HFFc6 (cell line): Measurements from ENCODE around the gene LCE1D. TPM values are rescaled to one million over a fixed set of nuclear protein-coding genes. Genes with fewer than 3 reads are reported as not detected.

ENCODE experiments used
- DNase-seq: peaks from one replicate; pipeline ENCODE4 v3.0.0-alpha.2; 2018
- H3K27ac Mint-ChIP-seq: 2 replicates; pipeline ENCODE4 v1.8.0; 2020; ENCODE audit warnings: mild to moderate bottlenecking, mixed read lengths
- H3K27me3 Mint-ChIP-seq: 2 replicates; pipeline ENCODE4 v1.8.0; 2021; ENCODE audit warnings: mild to moderate bottlenecking, moderate library complexity, mixed read lengths; ENCODE audit not compliant: insufficient read depth
- H3K36me3 Mint-ChIP-seq: 2 replicates; pipeline ENCODE4 v1.8.0; 2021; ENCODE audit warnings: low read depth, mixed read lengths
- H3K4me1 Mint-ChIP-seq: 2 replicates; pipeline ENCODE4 v1.8.0; 2020; ENCODE audit warnings: low read depth, mixed read lengths
- H3K4me3 Mint-ChIP-seq: 2 replicates; pipeline ENCODE4 v1.8.0; 2020; ENCODE audit warnings: mild to moderate bottlenecking, moderate library complexity, mixed read lengths
- H3K9me3 Mint-ChIP-seq: 2 replicates; pipeline ENCODE4 v1.8.0; 2020; ENCODE audit warnings: mild to moderate bottlenecking, mixed read lengths
- total RNA-seq, 6 experiments: library from RNA; stranded (reverse); fragmentation: NEBNext Ultra II Directional; extraction: Animal tissue kit (Norgen Biotek cat#: 25700); gene quantifications; 2 replicates in 1 of 6; 3 replicates in 5 of 6; pipeline ENCODE4 v1.2.3, GENCODE V29; 2021
- TF ChIP-seq, protein P1 (sequence below): fragments of 200-600 bp; sonication (generic); IDR thresholded peaks from 2 replicates; pipeline ENCODE4 v1.5.0; 2021; ENCODE audit warnings: antibody characterized with exemption, mild to moderate bottlenecking

Gene LCE1D
- total RNA-seq, 6 experiments from 2014 or later = not detected

DNA sequence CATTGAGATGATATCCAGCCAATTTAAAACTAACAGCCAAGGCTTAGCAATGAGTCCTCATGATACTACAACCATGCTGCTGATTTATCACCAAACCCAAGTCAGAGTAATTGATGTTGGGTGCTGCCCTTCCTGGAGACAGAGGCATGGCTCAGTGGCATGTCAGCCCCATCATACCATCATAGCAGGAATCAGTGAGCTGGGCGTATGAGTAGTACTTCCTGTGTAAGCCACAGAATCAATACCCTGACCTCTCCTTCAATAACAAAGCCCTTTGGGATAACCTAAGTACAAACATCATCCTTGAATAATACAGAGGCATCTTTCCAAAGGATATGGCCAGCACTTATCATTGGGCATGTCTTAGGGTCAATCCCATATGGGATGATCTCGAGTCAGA, 13.4 kb upstream of the LCE1D start:
- TF ChIP-seq, protein P1, sequence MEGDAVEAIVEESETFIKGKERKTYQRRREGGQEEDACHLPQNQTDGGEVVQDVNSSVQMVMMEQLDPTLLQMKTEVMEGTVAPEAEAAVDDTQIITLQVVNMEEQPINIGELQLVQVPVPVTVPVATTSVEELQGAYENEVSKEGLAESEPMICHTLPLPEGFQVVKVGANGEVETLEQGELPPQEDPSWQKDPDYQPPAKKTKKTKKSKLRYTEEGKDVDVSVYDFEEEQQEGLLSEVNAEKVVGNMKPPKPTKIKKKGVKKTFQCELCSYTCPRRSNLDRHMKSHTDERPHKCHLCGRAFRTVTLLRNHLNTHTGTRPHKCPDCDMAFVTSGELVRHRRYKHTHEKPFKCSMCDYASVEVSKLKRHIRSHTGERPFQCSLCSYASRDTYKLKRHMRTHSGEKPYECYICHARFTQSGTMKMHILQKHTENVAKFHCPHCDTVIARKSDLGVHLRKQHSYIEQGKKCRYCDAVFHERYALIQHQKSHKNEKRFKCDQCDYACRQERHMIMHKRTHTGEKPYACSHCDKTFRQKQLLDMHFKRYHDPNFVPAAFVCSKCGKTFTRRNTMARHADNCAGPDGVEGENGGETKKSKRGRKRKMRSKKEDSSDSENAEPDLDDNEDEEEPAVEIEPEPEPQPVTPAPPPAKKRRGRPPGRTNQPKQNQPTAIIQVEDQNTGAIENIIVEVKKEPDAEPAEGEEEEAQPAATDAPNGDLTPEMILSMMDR = no peak
- Mint-ChIP-seq H3K27ac (no peak overlapping the region), H3K4me1 (no peaks in the 10 kb centered on the region), H3K4me3 (no peak overlapping the region), H3K27me3 (peaks cover 7% of the 10 kb centered on the region; the same call in 1 of the 2 replicates), H3K36me3 (no peaks in the 10 kb centered on the region), H3K9me3 (peaks cover 2% of the 10 kb centered on the region)
- no peak for DNase-seq

DNA sequence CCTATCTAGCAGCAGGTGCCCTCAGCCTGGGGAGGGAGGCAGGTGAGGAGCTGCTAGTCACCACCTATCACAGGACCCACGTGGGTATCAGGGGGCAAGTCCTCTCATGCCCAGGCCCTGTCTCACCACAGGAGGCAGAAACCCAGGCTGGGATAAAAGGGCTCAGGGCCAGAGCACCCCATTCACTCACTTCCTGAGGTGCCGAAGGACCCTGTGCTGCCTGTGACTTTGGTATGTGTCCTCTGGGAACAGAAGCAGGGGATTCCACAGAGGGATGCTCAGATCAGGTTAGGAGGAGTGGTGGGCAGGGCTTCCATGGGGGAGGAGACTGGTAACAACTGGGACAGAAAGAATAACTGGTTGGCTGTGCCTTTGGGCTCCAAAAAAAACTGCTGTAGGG, 10.4 kb upstream of the LCE1D start, which contains the start of gene LCE1E:
LCE1E (plus strand) TSS at position 181 of the 400 bp plus-strand sequence. CDS start 1,043 bp downstream, outside the sequence.
- H3K27me3 Mint-ChIP-seq = peaks cover 7% of the 10 kb centered on the region; the same call in 1 of the 2 replicates
- H3K36me3 Mint-ChIP-seq = no peaks in the 10 kb centered on the region
- peaks cover 4% of the 10 kb centered on the region for H3K9me3 Mint-ChIP-seq
- DNase-seq = no peak
- H3K4me3 Mint-ChIP-seq = no peak within 1 kb of the TSS
- TF ChIP-seq, protein P1 = no peak
- no peaks in the 10 kb centered on the region for H3K4me1 Mint-ChIP-seq
- no peak within 1 kb of the TSS for H3K27ac Mint-ChIP-seq

DNA sequence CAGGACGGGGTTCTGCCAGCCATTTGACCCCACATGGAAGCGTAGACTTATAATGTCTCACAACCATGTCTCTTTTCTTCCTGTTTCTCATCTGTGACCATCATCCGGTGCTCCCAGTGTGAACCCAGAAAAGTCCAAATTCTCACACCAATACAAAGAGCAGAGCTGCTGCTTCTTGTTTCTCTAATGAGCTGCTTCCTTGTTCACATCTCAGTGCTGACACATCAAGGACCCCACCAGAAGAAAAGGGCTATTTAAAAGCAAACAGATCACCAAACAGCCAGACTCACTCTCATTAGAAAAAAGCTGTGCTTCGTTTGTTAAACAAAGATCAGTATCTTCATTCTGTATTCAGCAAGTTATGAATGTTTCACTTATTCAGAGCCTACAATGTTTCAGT, 835 bp upstream of the LCE1D start:
- DNase-seq = no peak
- TF ChIP-seq, protein P1 = no peak
- Mint-ChIP-seq H3K36me3 (peaks cover 3% of the 10 kb centered on the region; the same call in 1 of the 2 replicates), H3K27me3 (peaks cover 2% of the 10 kb centered on the region; the same call in 1 of the 2 replicates), H3K4me3 (no peak overlapping the region), H3K27ac (no peak overlapping the region), H3K9me3 (peaks cover 4% of the 10 kb centered on the region; the same call in 1 of the 2 replicates), H3K4me1 (no peaks in the 10 kb centered on the region)

DNA sequence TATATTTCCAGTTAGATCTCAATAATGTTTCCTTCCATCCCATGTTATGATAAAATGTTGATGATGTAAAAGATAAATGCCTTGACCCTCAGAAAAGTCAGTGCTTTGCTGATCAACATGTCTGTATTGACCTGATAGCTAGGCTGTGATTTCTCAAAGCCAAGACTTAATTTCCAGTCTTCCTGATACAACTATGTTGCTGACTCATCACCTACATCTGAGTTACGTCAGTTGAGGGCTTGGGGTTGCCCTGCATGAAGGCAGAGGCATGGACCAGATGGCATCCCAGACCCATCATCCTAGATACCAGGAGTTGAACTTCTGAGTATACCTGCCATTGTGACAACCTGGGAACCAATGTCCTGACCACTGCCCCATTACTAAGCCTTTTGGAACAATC, 4.8 kb downstream of the LCE1D start:
- Mint-ChIP-seq H3K4me1 (no peaks in the 10 kb centered on the region), H3K4me3 (no peak overlapping the region), H3K9me3 (peaks cover 16% of the 10 kb centered on the region), H3K27ac (no peak overlapping the region), H3K27me3 (peaks cover 4% of the 10 kb centered on the region; the same call in 1 of the 2 replicates), H3K36me3 (peaks cover 3% of the 10 kb centered on the region; the same call in 1 of the 2 replicates)
- TF ChIP-seq, protein P1 = no peak
- no peak for DNase-seq

DNA sequence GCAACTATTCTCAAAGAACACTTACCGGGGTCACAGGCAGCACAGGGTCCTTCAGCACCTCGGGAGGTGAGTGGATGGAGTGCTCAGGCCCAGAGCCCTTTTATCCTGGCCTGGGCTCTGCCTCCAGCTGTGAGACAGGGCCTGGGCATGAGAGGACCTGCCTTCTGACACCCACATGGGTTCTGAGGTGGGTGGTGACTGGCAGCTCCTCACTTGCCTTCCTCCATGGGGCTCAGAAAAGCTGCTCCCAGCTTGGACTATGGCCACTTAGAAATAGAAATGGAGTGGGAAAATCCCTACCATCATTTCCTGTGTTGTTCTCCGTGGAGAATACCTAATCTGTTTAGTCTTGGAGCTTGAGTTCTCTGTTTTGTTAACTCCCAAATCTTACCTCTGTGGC, 10.1 kb downstream of the LCE1D start, which contains the start of gene LCE1C:
LCE1C (minus strand) TSS at position 76 of the 400 bp plus-strand sequence. CDS start 1,173 bp downstream, outside the sequence.
- DNase-seq = no peak
- Mint-ChIP-seq H3K27ac (no peak within 1 kb of the TSS), H3K27me3 (peaks cover 1% of the 10 kb centered on the region; the same call in 1 of the 2 replicates), H3K4me1 (no peaks in the 10 kb centered on the region), H3K36me3 (no peaks in the 10 kb centered on the region), H3K9me3 (peaks cover 6% of the 10 kb centered on the region), H3K4me3 (no peak within 1 kb of the TSS)
- TF ChIP-seq, protein P1 = no peak
